ENCODE data around the gene VRTN. TPM values are rescaled to one million over a fixed set of nuclear protein-coding genes. Genes with fewer than 3 reads are reported as not detected.

VRTN gene
- total and polyA plus RNA-seq, 2 of the 13 experiments (the other 11 are each of a cell fraction or from before 2014, with no cell fraction given): not detected

DNA sequence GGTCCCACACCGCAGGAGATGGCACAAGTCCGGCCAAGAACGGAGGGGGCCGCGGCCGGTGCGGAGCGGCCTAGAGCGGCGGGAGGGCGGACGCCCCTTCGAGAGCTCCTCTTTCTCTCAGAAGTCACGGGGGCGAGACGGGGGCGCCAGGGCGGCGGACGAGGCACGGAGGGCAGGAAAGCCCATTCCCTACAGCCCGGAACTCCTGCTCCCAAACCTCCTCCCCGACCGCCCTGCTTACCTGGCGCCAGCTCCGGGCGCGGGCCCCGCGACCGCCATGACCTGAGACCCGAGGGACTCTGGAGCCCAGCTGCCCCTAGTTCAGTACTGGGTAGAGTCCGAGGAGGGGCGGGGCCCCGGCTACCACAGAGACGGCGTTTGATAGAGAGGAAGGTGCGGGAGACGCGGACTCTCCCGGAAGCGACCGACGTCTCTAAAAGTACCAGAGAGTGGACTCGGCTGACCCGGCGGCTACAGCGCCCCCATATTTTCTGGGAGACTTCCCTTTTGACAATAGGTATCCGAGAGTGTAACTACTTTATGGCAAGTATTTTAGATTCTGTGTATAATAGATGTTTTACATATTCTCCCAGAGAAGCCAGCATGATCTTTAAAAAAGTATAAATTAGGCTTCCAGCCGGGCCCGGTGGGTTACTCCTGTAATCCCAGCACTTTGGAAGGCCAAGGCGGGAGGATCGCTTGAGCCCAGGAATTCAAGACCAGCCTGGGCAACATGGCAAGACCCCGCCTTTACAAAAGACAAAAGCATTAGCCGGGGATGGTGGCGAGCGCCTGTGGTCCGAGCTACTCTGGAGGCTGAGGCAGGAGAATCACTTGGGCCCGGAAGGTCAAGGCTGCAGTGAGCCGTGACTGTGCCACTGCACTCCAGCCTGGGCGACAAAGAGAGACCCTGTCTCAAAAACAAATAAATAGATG, 45.4 kb upstream of the VRTN start, which contains the start of gene ABCD4 (continued):
- TF ChIP-seq ATM (IDR thresholded peaks at IDR 0.05; ENCODE audit: borderline replicate concordance) (no peak), ZFP36 (IDR thresholded peaks at IDR 0.05; ENCODE audit: borderline replicate concordance, low read depth, low read length, partially characterized antibody) (no peak), ZNF264 (CRISPR knock-in tag; IDR thresholded peaks at IDR 0.05) (peak; percentile 74; the same call in 1 of the 2 replicates), FOXJ3 (CRISPR knock-in tag; IDR thresholded peaks at IDR 0.05; ENCODE audit: borderline replicate concordance) (no peak), RELA (CRISPR knock-in tag; IDR thresholded peaks at IDR 0.05) (no peak), ESRRA (CRISPR knock-in tag; IDR thresholded peaks at IDR 0.05; ENCODE audit: low read depth) (no peak), EP300 (IDR thresholded peaks at IDR 0.05; ENCODE audit: low read depth in 2 of 2, low read length in 2 of 2) (no peak), EP300 (CRISPR knock-in tag; IDR thresholded peaks at IDR 0.05; ENCODE audit: borderline replicate concordance) (0 out of 2 replicates have a peak, but pooled peaks have one; percentile 36), TOPORS (CRISPR knock-in tag; IDR thresholded peaks at IDR 0.05) (no peak), KDM2A (CRISPR knock-in tag; IDR thresholded peaks at IDR 0.05; ENCODE audit: borderline replicate concordance, low read depth) (peak; percentile 88; the same call in 1 of the 2 replicates), CC2D1A (CRISPR knock-in tag; IDR thresholded peaks at IDR 0.05) (no peak), ZNF660 (CRISPR knock-in tag; IDR thresholded peaks at IDR 0.05; ENCODE audit: borderline replicate concordance, low read depth) (no peak), ZNF274 (CRISPR knock-in tag; IDR thresholded peaks at IDR 0.05) (peak; percentile 30; the same call in 1 of the 2 replicates), ZNF883 (CRISPR knock-in tag; IDR thresholded peaks at IDR 0.05; ENCODE audit: not compliant biosample characterization) (no peak), KDM3A (CRISPR knock-in tag; IDR thresholded peaks at IDR 0.05; ENCODE audit: low read depth) (no peak), SRF (IDR thresholded peaks at IDR 0.05; ENCODE audit: low read depth, low read length) (no peak)
- TF ChIP-seq, protein P1, sequence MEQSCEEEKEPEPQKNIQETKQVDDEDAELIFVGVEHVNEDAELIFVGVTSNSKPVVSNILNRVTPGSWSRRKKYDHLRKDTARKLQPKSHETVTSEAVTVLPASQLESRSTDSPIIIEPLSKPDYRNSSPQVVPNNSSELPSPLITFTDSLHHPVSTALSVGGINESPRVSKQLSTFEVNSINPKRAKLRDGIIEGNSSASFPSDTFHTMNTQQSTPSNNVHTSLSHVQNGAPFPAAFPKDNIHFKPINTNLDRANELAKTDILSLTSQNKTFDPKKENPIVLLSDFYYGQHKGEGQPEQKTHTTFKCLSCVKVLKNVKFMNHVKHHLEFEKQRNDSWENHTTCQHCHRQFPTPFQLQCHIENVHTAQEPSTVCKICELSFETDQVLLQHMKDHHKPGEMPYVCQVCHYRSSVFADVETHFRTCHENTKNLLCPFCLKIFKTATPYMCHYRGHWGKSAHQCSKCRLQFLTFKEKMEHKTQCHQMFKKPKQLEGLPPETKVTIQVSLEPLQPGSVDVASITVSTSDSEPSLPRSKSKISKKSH (CRISPR knock-in tag; IDR thresholded peaks at IDR 0.05; ENCODE audit: borderline replicate concordance): peak; percentile 86; the same call in 1 of the 2 replicates
- TF ChIP-seq, protein P2, sequence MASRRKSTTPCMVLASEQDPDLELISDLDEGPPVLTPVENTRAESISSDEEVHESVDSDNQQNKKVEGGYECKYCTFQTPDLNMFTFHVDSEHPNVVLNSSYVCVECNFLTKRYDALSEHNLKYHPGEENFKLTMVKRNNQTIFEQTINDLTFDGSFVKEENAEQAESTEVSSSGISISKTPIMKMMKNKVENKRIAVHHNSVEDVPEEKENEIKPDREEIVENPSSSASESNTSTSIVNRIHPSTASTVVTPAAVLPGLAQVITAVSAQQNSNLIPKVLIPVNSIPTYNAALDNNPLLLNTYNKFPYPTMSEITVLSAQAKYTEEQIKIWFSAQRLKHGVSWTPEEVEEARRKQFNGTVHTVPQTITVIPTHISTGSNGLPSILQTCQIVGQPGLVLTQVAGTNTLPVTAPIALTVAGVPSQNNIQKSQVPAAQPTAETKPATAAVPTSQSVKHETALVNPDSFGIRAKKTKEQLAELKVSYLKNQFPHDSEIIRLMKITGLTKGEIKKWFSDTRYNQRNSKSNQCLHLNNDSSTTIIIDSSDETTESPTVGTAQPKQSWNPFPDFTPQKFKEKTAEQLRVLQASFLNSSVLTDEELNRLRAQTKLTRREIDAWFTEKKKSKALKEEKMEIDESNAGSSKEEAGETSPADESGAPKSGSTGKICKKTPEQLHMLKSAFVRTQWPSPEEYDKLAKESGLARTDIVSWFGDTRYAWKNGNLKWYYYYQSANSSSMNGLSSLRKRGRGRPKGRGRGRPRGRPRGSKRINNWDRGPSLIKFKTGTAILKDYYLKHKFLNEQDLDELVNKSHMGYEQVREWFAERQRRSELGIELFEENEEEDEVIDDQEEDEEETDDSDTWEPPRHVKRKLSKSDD (CRISPR knock-in tag; IDR thresholded peaks at IDR 0.05; ENCODE audit: low read depth): no peak; the same call in 1 of the 2 replicates
- TF ChIP-seq, protein P3, sequence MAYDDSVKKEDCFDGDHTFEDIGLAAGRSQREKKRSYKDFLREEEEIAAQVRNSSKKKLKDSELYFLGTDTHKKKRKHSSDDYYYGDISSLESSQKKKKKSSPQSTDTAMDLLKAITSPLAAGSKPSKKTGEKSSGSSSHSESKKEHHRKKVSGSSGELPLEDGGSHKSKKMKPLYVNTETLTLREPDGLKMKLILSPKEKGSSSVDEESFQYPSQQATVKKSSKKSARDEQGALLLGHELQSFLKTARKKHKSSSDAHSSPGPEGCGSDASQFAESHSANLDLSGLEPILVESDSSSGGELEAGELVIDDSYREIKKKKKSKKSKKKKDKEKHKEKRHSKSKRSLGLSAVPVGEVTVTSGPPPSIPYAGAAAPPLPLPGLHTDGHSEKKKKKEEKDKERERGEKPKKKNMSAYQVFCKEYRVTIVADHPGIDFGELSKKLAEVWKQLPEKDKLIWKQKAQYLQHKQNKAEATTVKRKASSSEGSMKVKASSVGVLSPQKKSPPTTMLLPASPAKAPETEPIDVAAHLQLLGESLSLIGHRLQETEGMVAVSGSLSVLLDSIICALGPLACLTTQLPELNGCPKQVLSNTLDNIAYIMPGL (CRISPR knock-in tag; IDR thresholded peaks at IDR 0.05; ENCODE audit: borderline replicate concordance in 1 of 2, low read depth in 1 of 2): peak; percentile 77 to 89
- TF ChIP-seq, protein P4, sequence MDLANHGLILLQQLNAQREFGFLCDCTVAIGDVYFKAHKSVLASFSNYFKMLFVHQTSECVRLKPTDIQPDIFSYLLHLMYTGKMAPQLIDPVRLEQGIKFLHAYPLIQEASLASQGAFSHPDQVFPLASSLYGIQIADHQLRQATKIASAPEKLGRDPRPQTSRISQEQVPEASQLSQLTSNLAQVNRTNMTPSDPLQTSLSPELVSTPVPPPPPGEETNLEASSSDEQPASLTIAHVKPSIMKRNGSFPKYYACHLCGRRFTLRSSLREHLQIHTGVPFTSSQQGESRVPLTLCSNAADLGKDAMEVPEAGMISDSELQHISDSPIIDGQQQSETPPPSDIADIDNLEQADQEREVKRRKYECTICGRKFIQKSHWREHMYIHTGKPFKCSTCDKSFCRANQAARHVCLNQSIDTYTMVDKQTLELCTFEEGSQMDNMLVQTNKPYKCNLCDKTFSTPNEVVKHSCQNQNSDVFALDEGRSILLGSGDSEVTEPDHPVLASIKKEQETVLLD (CRISPR knock-in tag; IDR thresholded peaks at IDR 0.05; ENCODE audit: low read depth): 0 out of 2 replicates have a peak, but pooled peaks have one; percentile 17

All from HepG2 (cell line).